SK-N-SH (cell line): ENCODE measurements around the gene TEX22.

Experiments
- CHD2 ChIP-seq: fragments of 150-350 bp; IDR thresholded peaks from 2 replicates; pipeline ENCODE4 v1.6.1; 2018; ENCODE audit warnings: low read length; ENCODE audit not compliant: partially characterized antibody
- GABPA ChIP-seq: IDR thresholded peaks from 2 replicates; pipeline ENCODE4 v1.4.0; 2012; ENCODE audit warnings: low read depth, mild to moderate bottlenecking
- MXI1 ChIP-seq: IDR thresholded peaks from 2 replicates; pipeline ENCODE4 v1.6.1; 2012; ENCODE audit warnings: mild to moderate bottlenecking, low read depth, low read length, improper control_type of control experiment
- POLR2AphosphoS5 ChIP-seq: IDR thresholded peaks from 2 replicates; pipeline ENCODE4 v1.6.1; 2012; ENCODE audit warnings: low read depth, low read length
- RAD21 ChIP-seq: IDR thresholded peaks from 2 replicates; pipeline ENCODE4 v1.6.1; 2012; ENCODE audit warnings: mild to moderate bottlenecking, low read length
- USF2 ChIP-seq: fragments of 150-350 bp; IDR thresholded peaks from 2 replicates; pipeline ENCODE4 v1.6.1; 2017; ENCODE audit warnings: antibody characterized with exemption, low read length, low read depth, borderline replicate concordance
- TF ChIP-seq, protein P1 (sequence below): fragments of 200-600 bp; sonication (generic); IDR thresholded peaks from 2 replicates; pipeline ENCODE4 v1.6.1; 2017; ENCODE audit warnings: antibody characterized with exemption, mild to moderate bottlenecking, moderate library complexity
- TF ChIP-seq, protein P2 (sequence below): IDR thresholded peaks from 2 replicates; pipeline ENCODE4 v1.4.0; 2012; ENCODE audit warnings: low read depth, borderline replicate concordance

GRCh38 chr14:105449276-105450122 lies 51.2 kb downstream of the TEX22 start:
- TF ChIP-seq, protein P1, sequence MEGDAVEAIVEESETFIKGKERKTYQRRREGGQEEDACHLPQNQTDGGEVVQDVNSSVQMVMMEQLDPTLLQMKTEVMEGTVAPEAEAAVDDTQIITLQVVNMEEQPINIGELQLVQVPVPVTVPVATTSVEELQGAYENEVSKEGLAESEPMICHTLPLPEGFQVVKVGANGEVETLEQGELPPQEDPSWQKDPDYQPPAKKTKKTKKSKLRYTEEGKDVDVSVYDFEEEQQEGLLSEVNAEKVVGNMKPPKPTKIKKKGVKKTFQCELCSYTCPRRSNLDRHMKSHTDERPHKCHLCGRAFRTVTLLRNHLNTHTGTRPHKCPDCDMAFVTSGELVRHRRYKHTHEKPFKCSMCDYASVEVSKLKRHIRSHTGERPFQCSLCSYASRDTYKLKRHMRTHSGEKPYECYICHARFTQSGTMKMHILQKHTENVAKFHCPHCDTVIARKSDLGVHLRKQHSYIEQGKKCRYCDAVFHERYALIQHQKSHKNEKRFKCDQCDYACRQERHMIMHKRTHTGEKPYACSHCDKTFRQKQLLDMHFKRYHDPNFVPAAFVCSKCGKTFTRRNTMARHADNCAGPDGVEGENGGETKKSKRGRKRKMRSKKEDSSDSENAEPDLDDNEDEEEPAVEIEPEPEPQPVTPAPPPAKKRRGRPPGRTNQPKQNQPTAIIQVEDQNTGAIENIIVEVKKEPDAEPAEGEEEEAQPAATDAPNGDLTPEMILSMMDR = no peak
- TF ChIP-seq, protein P2, sequence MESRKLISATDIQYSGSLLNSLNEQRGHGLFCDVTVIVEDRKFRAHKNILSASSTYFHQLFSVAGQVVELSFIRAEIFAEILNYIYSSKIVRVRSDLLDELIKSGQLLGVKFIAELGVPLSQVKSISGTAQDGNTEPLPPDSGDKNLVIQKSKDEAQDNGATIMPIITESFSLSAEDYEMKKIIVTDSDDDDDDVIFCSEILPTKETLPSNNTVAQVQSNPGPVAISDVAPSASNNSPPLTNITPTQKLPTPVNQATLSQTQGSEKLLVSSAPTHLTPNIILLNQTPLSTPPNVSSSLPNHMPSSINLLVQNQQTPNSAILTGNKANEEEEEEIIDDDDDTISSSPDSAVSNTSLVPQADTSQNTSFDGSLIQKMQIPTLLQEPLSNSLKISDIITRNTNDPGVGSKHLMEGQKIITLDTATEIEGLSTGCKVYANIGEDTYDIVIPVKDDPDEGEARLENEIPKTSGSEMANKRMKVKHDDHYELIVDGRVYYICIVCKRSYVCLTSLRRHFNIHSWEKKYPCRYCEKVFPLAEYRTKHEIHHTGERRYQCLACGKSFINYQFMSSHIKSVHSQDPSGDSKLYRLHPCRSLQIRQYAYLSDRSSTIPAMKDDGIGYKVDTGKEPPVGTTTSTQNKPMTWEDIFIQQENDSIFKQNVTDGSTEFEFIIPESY = no peak
- TF ChIP-seq MXI1 (no peak), USF2 (no peak), CHD2 (no peak), POLR2AphosphoS5 (no peak), GABPA (no peak), RAD21 (no peak)
